GM19372 (cell line): ENCODE data around the gene FLT1.
A peak's percentile ranks its signal among the peaks of the same experiment; 100 is the strongest.

Experiments
- ATAC-seq: cut with Tn5 transposase; IDR thresholded peaks from one replicate; pipeline ENCODE4 v1.9.1; 2021; ENCODE audit warnings: mild to moderate bottlenecking, low read depth, moderate library complexity; ENCODE audit not compliant: unreplicated experiment

Gene FLT1

DNA sequence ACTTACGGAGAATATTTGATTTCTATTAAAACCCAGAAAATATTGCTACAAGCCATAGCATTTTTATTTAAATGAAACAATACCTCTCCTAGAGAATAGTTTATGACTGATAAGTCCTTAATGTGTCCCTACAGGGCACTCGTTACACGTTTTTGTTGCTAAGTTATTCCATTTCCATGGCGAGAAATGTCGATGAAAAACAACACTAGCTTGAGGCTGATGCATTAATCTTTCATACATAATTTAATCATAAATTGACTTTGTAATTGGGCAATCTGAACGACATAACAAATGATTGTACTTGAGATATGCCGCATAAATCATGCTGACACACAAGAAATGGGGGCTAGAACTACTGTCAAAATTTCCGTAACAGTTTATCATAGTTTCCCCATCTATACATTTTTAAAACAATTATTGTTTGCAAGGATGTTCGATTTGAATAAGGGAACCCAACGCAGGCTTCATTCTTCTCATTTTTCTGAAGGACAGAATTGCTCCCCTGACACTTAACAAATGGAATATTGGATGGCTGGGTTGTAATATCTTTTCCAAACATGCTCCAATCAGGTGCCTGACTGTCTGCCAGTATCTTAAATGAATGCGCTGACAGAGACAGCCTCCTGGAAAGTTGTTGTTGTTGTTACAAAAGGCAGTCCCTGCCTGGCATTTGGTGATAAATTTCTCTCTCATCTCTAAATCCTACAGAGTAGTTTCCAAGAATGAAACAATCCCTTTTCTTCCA lies 61.9 kb downstream of the FLT1 start:
- no peak for ATAC-seq

DNA sequence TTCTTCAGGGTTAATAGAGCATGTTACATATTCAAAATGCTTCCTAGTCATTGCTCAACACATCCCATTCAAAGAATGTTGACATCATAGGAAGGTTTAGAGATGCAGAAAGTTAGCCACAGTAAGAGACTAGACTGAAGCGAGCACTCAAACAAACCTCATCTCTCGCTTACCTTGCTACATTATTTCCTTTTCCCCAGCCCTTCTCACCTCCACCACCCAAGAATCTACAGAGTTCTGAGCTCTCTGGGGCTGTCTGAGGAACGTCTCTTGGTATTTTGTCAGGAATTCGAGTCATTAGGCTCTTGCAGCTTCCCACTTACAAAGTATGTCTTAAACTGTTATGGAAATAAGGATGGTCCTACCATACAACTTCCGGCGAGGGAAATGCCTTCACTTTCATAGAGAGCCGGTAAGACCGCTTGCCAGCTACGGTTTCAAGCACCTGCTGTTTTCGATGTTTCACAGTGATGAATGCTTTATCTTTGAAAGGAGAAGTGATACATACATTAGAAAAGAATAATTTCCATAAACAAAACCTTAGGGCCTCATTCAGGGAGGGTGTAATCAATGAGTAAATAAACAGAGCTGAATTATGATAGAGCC lies 65.1 kb downstream of the FLT1 start:
- ATAC-seq = peak; percentile 95

DNA sequence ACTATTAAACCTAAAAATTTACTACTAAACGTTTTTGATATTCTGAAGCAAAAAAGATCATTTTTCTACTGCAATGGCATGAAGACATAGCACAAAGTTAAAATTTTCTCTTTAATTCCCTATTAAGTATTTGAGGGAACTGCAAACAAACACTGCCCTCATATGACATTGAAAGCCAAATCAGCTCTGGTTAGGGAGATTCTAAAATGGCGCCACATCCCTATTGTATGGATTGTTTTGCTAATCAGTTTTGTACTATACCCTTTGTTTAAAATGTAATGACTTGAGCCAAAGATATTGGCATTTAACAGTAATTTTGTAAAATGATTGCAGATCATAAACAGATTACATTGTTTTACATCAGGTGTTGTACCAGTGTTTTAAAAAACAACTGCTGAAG lies 65.8 kb downstream of the FLT1 start:
- ATAC-seq = no peak

DNA sequence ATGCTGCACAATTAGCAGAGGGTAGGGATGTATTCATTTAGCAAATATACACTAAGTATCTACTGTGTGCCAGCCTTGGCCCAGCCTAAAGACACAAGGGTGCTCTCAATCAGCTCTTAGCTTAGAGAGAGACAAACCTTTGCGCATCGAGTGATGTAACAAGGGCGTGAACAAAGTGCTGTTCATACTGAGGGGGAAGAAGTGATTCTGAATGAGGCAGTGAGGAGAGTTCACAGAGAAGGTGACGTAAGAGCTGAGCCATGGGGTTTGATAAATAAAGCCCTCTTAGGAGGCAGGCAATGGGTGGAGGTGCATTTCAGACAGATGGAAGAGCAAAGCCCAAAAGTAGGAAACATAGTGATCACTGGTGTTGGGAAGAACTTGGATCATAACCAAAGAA lies 68.5 kb downstream of the FLT1 start:
- ATAC-seq = no peak

DNA sequence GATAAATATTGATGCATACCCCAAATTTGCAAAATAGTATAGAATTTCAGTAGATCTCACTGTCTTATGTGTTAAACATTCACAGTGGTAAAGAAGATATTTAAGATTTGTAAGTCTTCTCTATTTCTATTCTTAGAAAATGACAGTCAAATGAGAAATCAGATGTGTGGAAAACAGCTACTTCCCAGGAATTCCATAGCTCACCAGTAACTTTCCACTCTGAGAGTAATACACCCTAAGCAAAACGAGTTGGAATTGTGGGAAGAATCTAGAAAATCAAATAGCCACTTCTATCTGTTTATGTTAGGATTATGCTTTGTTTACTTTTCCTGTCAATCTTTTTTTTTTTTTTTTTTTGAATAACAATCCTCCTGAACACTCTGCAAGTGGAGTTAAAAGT lies 69.1 kb downstream of the FLT1 start:
- no peak for ATAC-seq

DNA sequence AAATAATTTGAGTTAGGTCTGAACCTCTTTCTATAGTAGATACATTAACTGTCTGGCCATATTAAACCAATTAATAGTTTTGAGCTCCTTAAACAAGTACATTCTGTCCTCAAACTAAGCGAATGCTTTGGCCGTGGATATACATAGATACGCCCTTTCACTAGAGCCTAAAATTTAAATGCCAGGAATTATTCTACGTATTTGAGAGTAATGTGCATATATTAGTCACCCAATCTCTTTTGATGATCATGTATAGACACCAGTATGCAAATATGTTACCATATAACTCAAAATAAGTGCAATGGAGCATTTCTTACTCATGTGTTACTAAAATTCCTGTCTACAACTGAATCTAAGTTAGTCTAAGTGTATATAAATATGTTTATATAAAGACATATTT lies 70.4 kb downstream of the FLT1 start:
- ATAC-seq = no peak

DNA sequence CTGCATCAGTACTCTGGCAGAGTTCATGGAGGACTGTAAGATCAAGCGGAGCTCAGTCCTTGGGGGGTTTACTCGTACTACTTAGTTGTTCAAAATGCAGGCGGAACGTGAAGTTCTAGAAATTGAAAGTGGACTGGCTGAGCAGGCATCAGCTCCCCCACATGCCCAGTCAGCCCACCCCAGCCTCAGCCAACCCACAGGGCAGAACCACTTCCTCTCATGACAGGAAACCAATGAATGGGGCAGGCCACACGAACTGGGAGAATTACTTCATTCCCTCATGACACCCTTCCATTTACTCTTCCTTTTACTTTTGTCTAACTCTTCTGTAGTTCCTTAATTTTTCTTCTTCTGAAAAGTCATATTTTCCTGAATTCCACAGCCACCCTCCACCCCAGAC lies 71.9 kb downstream of the FLT1 start:
- peak; percentile 74 for ATAC-seq

DNA sequence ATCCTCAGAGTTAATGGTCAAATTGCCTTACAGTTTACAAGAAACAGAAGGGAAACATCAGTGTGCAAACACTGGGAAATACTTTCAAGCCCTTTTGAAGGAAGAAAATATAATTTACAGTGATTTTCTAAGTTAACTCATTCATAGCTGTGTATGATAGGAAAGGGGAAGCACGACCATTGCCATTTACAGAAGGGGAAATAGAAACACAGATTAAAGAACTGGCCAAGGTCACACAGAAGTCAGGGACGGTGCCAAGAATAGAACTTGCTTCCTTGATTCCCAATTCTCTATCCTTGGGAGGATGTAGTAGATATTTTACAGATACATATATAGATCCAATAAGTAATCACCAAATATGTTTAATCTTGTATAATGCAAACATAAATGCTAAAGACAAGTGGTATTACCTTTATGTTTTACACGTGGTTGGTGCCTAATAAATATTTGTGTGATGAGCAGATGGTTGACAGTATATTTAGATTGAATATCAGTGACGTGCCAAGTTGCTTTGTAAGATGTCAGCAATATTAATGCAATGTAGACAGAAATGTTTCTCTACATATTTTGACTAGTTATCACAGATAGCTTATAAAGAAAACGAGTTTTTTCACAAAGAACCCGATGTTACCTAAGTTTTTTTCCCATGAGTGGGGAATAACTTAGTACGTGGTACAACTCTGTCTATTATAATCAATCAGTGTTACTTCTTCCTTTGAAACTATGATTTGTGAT lies 73.1 kb downstream of the FLT1 start:
- ATAC-seq = no peak

DNA sequence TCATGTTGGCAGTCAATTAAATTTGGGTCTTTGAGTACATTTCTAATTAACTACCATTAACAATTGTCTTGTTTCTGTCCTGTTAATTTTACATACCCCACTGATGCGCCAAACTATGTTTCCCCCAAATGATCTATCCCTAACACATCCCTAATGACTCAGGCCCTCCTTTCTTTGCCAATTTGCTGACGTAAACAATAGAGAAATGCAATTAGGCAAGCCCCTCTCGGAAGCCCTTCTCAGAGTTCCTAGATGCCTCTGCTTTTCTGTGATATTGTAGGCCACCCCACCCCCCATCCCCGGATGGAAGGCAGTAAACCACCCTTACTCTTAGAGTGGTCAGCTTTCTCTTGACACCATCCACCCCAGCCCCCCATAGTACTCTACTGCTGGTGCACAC lies 74.2 kb downstream of the FLT1 start:
- ATAC-seq = no peak

DNA sequence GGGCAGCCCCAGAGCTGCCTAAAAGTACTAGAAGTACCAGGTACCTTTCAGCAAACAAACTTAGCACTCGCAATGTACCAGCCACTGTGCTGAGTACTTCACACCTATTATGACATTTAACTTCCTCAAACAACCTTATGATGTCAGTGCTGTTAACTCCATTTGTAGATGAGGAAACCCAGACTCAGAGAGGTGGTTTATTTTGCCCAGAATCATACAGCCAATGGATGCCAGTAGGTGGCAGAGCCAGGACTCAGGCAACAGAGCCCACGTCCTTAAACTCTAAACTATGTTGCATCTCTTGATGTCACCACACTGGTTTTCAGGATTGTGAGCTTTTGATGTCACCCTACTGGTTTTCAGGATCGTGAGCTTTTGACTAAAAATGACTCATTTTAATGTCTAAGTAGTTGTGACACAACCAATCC lies 78.9 kb downstream of the FLT1 start:
- ATAC-seq = no peak

DNA sequence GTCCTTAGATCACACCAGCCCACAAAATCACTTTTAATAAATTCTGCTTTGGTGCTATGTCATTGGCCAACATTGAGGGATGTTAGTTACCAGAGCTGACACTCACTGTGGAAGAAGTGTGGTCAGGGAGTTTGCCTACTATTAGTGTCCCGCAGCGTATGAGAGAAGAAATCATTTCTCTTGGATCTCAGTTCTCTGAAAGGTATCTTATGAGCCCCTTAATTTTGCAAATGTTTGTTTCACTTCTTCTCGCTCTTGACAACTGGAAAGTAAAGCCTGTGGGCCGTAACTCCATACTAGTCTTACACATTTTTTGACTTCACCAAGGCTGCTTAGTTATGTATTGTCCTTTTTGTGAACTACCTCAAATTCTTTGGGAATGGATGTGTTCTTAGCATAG lies 80.9 kb downstream of the FLT1 start:
- ATAC-seq = no peak

DNA sequence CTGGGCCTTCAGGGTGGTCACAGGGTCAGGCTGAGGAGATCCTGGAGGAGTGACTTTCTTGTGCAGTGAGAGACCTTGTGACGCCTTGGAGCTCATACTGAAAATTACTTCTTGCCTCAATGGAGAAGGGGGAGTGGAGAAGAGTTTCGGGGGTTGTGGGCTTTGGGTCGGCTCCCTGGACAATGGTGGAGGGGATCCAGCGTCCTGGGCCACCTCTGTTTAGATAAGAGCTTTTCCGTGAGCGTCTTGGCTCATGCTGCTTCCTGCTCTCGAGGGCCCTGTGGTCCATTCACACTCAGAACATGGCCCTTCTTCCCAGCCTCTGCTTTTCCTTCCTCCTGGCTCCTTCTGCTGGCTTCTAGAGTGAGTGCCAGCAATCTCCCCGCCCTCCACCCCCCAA lies 81.9 kb downstream of the FLT1 start:
- ATAC-seq = no peak

DNA sequence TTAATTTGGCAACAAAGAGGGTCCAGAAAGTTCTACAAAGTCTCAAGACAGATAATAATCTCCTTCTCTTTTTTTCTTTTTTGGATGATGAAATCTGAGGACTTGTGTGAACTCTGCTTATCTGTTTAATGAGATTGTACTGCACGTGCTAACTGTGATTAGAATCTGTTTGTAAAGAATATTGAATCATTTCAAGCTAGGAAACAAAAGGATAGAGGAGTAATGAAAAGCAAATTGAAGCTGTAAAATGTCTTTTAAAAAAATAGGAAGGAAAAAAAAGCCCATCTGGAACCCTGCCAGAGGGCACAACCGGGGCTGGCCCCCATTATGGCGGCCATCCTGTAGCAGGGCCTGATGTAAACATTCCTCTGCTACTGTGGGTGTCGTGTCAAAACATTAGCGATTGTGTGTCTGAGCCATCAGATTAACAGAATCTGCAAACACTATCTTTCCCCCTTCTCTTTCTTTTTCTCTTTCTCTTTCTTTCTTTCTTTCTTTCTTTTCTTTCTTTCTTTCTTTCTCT lies 83.0 kb downstream of the FLT1 start:
- ATAC-seq = no peak

DNA sequence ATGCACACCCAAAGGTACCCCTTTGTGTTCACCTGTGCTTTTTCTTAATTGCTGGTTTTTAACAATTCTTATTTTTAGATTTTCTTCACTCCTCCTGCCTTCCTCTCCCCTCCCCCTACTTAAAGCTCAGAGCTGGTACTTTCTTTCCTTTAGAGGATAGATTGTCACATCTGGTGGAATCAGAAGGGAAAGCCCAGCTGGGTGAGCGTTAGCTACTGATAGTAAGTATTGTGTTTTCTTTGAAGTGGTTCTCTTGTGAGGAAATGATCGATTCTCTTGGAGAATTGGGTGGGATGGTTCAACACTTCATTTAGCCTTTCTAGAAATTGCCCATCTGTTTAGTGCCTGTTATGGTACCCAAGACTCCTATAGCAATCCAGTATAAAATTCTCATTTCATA lies 84.8 kb downstream of the FLT1 start:
- ATAC-seq = no peak

DNA sequence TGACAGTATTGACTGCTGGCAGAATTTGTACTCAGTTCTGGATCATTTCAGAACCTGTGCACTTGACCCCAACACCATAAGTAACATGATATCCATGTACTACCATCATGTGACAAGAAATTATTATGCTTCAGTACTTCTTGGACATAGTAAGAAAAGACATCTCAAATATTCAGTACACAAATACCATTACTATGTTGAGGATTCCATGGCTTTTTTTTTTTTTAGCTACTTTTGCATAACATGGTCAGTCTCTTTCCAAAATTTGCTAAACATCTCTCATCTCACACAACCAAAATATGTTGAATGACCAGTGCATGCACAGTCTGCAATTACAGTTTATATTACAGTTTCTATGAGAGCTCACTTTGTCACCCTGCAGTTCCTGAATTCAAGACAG lies 85.3 kb downstream of the FLT1 start:
- no peak for ATAC-seq

DNA sequence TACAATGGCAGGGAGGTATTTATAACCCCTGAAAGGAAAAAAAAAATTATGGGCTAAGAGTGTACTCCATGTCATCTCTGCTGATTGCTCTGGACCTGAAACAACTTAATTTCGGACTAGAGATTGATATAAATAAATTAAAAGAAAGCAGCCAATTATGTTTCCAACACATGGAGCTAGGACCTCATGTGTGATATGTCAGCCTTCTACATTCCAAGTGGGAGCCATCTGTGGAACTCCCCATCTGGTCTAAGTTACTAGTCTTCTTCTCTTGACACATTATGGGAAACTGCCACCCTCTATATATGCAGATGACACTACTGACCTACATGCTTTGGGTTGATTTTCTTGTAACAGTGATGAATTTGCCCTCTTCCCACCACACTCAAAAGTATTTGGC lies 86.1 kb downstream of the FLT1 start:
- no peak for ATAC-seq

DNA sequence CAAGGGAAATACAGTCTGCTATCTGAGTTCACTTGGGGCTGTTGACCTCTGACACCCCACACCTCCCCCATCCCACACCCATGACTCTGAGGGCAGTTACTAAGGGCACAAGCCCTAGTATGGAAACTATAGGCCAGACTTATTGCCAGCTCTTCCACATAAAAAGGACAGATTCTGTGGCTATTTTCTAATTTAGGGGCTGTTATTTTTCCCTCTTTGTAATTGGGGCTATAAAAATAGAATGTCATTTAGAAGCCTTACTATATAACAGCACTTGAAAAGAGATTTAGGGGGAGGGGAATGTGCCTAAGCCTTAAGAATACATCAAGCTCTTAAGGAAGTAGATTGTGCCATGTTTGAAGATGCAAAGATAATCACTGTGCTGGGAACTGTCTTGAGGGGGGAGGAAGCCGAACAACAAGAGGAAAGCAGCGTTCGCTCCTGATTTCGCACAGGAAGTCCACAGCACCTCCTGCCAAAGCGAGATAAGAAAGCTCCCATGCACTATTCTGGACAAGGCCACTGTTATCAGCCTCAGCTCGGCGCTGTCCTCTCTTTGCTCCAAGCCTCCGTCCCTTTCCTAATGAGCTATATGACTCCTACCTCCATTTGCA lies 86.6 kb downstream of the FLT1 start:
- ATAC-seq = no peak

DNA sequence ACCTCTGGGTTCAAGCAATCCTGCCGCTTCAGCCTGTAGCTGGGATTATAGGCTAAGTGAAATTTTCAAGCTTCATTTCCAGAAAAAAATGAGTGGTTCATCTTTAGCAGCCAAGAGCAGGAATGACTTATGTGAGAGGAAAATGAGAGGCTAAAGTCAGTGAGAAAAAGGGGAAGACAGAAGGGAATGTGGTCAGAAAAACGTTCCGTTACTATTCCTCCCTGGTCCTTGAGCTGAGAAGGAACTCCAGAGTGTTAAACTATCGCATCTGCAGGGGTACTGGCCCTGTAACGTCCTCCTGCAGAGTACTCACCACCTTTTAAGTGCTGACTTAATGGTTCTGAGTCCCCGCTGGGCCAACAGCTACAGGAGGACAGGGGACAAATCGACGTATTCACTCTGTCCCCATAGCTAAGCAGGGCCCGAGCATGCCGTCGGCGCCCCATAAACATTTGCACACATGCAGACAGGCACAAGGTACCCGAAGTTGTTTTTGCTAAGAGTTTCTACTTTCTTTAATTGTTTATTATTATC lies 88.1 kb downstream of the FLT1 start:
- ATAC-seq = no peak

DNA sequence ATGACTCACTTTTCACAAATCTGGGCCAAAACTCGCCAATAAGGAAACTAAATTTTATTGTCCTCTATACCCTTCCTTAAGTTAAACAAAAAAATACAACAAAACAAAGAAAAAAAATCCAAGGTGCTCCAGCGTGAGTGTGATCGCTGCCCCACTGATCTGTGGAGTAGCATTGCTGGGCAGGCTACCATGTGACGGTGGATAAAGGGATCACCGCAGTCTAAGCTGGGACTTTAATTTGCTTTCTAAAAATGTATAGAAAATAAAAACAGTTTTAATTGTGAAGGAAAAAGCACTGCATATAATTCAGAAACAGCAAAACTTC lies 92.9 kb downstream of the FLT1 start:
- no peak for ATAC-seq

DNA sequence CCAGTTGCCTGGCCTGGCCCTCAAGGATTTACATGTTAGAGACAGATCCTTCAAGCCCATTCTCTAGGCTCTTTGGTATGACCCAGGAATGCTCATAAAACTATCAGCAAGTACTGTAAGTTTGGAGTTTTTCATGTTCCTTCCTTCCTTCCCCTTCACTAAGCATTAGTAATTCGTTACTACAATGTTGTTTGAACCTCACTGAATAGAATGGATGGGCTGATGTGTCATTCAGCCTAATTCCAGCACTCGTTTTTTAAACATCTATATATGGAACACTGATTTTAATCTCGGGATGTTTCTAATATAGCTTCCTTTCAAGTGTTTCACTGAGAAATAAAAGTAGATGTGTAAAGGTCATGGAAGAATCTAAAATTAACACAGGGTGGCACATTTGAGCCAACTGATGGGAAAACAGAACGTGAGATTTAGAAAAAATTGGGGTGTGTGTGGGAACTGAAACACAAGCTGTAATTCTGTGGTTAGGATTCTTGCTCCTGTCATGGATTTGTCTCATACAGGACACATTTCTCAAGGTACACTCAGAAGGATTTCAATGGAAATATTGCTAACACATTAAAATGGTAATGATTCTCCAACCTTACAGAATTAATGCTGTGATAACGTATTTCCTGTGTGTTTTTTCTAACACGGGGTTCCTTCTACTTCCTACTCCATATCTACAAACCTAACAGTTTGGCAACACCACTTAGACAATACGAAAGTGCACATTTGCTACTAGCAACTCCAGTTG lies 93.4 kb downstream of the FLT1 start:
- no peak for ATAC-seq
